ENCODE data around the gene TRNP1. TPM values are rescaled to one million over a fixed set of nuclear protein-coding genes. Genes with fewer than 3 reads are reported as not detected.

The TRNP1 gene
- total RNA-seq, 1 donor from 2014 or later: 37.6 TPM

DNA sequence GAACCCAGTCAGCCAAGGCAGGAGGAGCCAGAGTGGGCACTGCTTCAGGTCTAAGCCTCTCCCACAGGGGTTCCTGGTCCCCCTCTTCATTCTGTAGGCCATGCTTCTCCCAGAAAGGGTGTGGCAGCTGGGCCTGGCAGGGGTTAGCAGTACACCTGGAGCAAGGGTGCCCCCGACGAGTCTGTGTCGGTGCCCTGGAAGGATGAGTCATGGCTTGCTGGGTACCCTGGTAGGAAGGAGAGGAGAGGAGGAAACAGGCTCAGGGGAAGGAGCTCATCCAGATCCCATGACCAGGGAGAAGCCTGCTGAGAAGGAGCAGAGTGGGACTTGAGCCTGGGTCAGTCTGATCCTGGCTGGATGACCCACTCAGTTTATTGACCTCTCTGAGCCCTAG, 43.6 kb upstream of the TRNP1 start:
- DNase-seq (ENCODE audit: low spot score in 2 of 2): no peak
- TF ChIP-seq, protein P1, sequence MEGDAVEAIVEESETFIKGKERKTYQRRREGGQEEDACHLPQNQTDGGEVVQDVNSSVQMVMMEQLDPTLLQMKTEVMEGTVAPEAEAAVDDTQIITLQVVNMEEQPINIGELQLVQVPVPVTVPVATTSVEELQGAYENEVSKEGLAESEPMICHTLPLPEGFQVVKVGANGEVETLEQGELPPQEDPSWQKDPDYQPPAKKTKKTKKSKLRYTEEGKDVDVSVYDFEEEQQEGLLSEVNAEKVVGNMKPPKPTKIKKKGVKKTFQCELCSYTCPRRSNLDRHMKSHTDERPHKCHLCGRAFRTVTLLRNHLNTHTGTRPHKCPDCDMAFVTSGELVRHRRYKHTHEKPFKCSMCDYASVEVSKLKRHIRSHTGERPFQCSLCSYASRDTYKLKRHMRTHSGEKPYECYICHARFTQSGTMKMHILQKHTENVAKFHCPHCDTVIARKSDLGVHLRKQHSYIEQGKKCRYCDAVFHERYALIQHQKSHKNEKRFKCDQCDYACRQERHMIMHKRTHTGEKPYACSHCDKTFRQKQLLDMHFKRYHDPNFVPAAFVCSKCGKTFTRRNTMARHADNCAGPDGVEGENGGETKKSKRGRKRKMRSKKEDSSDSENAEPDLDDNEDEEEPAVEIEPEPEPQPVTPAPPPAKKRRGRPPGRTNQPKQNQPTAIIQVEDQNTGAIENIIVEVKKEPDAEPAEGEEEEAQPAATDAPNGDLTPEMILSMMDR (IDR thresholded peaks at IDR 0.05): no peak
- intact Hi-C loops (cut with DNase I): no loop called here
- Histone ChIP-seq H3K27ac (no peak overlapping the region), H3K36me3 (peaks cover 22% of the 10 kb centered on the region in 2 donors), H3K4me1 (no peaks in the 10 kb centered on the region), H3K9me3 (no peaks in the 10 kb centered on the region), H3K27me3 (no peaks in the 10 kb centered on the region), H3K4me3 (no peak overlapping the region)

DNA sequence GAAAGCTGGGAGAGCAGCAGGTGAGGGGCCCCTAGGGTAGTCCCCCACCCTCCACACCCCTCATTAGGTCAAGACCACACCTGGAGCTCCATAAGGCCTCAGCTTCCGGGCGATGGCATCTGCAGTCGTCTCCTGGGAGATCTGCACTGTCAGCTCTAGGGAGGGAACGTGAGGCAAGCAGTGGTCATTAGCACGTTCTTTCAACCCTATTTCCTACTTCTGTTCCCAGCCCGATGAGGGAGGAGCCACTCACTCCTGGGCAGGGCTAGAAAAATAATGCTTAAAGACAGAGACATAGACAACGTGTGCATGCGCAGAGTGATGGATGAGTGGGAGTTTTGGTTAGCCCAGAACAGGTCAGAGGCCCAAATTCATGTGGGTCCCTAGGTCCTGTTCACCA, 42.9 kb upstream of the TRNP1 start:
- Histone ChIP-seq H3K36me3 (peaks cover 15% of the 10 kb centered on the region in 2 donors), H3K4me3 (no peak overlapping the region), H3K4me1 (no peaks in the 10 kb centered on the region), H3K27me3 (no peaks in the 10 kb centered on the region), H3K9me3 (no peaks in the 10 kb centered on the region), H3K27ac (no peak overlapping the region)
- TF ChIP-seq, protein P1 (IDR thresholded peaks at IDR 0.05): no peak
- no peak for DNase-seq (ENCODE audit: low spot score in 2 of 2)
- intact Hi-C loops (cut with DNase I): no loop called here

DNA sequence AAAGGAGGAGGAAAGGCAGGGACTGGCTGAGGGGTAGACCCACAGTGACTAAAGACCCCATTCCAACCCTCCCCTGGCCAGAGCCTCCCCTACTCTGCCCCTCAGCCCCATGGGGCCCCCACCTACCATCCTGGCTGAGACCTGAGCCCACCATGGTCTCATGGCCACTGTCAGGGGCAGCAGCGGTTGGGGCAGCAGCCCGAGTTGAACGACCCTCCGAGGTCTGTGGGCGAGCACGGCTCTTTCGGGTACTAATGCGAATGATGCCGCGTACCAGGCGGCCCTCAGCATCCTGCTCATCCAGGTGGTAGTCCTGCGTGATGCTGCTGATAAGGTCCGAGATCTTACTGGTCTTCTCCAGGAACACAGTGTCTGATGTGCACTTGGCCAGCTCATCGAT, 42.3 kb upstream of the TRNP1 start:
- Histone ChIP-seq H3K36me3 (peaks cover 9% of the 10 kb centered on the region in 2 donors), H3K4me3 (no peak overlapping the region), H3K4me1 (no peaks in the 10 kb centered on the region), H3K27me3 (no peaks in the 10 kb centered on the region), H3K9me3 (no peaks in the 10 kb centered on the region), H3K27ac (no peak overlapping the region)
- DNase-seq (ENCODE audit: low spot score in 2 of 2): no peak
- intact Hi-C loops (cut with DNase I): no loop called here
- TF ChIP-seq, protein P1 (IDR thresholded peaks at IDR 0.05): no peak

DNA sequence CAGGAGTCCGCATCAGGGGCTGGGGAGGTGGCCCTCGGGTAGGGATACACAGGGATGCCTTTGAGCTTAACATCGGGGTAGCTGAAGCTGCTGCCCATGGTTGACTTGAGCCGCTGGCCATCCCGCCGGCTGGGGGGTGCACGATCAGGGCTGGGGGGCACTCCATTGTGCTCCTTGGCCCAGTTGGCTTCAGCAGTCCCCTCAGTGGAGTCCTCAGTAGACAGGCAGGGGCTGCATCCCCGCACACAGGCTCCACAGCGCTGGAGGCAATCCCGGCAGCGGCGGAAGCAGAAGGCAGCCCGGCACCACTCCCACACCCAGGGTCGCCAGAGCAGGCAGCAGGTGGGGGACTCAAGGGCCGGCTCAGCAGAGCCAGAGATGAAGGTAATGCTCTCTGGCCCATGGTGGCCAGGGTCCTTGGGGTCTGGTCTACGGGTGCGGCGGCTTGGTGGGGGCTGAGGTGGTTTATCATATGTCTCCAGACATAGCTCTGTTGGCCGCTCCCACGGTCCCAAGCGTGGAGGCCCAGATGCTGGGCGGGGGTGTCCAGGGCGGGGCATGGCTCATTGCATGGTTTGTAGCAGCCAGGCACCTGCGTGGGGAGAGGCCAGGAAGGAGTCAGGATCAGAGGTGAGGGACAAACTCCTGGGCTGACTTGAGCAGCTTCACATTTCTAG, 41.5 kb upstream of the TRNP1 start:
- Histone ChIP-seq H3K4me3 (no peak overlapping the region), H3K36me3 (peaks cover 2 to 3% of the 10 kb centered on the region in 2 donors), H3K27me3 (no peaks in the 10 kb centered on the region), H3K9me3 (no peaks in the 10 kb centered on the region), H3K27ac (no peak overlapping the region), H3K4me1 (no peaks in the 10 kb centered on the region)
- no peak for DNase-seq (ENCODE audit: low spot score in 2 of 2)
- intact Hi-C loops (cut with DNase I): no loop called here
- TF ChIP-seq, protein P1 (IDR thresholded peaks at IDR 0.05): no peak

DNA sequence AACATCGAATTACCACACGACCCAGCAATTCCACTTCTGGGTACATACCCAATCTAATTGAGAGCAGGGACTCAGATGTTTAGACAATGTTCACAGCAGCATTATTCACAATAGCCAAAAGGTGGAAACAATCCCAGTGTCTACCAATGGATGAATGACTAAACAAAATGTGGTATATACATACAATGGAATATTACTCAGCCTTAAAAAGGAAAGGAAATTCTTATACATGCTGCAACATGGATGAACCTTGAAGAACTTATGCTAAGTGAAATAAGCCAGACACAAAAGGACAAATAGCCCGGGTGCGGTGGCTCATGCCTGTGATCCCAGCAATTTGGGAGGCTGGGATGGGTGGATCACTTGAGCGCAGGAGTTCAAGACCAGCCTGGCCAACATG, 40.1 kb upstream of the TRNP1 start:
- intact Hi-C loops (cut with DNase I): no loop called here
- H3K4me3 ChIP-seq: no peak overlapping the region
- TF ChIP-seq, protein P1 (IDR thresholded peaks at IDR 0.05): no peak
- no peak for DNase-seq (ENCODE audit: low spot score in 2 of 2)
- no peaks in the 10 kb centered on the region for H3K4me1 ChIP-seq
- H3K27me3 ChIP-seq: no peaks in the 10 kb centered on the region
- no peaks in the 10 kb centered on the region for H3K36me3 ChIP-seq
- H3K9me3 ChIP-seq: no peaks in the 10 kb centered on the region
- no peak overlapping the region for H3K27ac ChIP-seq

DNA sequence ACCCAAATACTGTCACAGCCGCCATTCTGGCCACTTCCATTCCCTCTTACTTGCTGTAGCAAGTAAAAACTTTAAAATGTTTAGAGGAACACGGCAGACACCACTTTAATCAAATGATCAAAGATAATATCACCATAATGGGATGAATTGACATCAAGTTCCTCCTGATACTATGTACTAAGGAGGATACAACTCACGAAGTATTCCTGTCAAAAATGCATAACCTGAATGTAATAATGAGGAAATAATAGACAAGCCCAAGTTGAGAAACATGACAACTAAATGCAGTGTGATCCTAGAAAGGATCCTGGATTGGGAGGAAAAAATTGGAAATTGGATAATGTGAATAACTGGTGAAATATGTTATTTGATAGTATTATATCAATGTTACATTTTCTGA, 37.2 kb upstream of the TRNP1 start:
- Histone ChIP-seq H3K4me1 (peaks cover 5 to 9% of the 10 kb centered on the region in 2 donors), H3K27ac (no peak overlapping the region), H3K9me3 (no peaks in the 10 kb centered on the region), H3K4me3 (no peak overlapping the region), H3K27me3 (peaks cover 16% of the 10 kb centered on the region), H3K36me3 (no peaks in the 10 kb centered on the region)
- no peak for DNase-seq (ENCODE audit: low spot score in 2 of 2)
- intact Hi-C loops (cut with DNase I): no loop called here
- TF ChIP-seq, protein P1 (IDR thresholded peaks at IDR 0.05): no peak

Measured in ascending aorta (tissue), 2 donors.